Measurements from ENCODE around the gene PRR12.
A peak's percentile ranks its signal among the peaks of the same experiment; 100 is the strongest.
"Not testable (repeated sequence)": the region's sequence is repeated elsewhere in the genome, so short reads cannot be mapped to it uniquely, and the experiment has no call there.

PRR12 gene

DNA sequence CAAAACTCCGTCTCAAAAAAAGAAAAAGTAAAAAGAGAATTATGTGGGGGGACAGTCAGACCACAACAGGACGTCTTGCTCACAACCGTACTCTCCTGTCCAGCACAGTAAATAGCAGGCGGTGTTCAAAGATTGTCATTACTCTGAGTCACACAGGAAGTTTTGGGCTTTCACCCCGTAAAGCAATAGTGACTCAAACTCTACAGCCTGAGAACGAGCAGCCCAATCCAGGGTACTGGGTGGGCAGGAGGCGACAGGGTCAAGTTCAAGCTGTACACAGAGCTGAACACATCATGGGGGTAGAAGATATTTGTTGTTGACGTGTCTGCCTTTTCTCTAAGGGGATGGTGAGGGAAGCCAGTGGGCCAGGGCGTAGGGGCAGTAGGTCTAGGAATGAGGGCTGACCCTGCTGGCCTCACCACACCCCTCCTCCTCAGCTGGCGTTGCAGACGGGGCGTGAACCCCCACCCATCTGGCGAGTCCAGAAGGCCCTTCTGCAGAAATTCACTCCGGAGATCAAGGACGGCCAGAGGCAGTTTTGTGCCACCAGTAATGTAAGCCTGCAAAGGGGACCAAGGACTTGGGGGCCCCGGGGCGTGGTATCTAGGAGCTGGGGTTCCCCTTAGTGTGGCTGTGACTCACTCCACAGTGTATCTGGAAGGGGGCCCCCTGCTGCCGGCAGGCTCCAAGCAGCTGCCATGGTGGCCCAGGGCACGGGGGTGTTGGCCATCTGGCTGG lies 23.3 kb downstream of the PRR12 start:
- FAIRE-seq (no peak), DNase-seq (ENCODE audit: low spot score) (no peak)

DNA sequence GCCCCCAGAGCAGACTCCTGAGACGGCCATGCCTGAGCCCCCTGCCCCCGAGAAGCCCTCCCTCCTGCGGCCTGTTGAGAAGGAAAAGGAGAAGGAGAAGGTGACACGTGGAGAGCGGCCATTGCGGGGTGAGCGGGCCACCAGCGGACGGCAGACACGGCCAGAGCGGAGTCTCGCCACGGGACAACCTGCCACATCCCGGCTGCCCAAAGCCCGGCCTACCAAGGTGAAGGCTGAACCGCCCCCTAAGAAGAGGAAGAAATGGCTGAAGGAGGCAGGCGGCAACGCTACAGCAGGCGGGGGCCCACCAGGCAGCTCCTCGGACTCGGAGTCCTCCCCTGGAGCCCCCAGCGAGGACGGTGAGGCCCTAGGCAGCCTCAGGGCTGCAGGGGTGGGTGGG lies 24.9 kb downstream of the PRR12 start:
- DNase-seq (ENCODE audit: low spot score) = no peak
- no peak for FAIRE-seq

DNA sequence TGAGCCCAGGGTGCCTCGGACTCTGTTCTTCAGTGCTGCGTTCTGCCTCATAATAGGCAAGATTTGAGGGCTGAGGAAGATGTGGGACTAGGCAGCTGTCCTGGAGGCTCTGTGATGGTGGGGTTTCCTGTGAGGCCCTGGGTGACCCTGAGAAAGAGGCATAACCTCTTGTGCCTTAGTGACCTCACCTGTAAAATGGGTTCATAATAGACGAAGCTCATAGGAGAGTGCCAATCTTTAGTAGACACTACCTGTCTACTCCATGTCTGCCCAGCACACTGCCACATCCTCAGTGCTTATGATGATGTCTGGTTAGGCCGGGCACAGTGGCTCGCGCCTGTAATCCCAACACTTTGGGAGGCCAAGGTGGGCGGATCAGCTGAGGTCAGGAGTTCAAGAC lies 25.6 kb downstream of the PRR12 start:
- DNase-seq (ENCODE audit: low spot score) (no peak), FAIRE-seq (no peak)

DNA sequence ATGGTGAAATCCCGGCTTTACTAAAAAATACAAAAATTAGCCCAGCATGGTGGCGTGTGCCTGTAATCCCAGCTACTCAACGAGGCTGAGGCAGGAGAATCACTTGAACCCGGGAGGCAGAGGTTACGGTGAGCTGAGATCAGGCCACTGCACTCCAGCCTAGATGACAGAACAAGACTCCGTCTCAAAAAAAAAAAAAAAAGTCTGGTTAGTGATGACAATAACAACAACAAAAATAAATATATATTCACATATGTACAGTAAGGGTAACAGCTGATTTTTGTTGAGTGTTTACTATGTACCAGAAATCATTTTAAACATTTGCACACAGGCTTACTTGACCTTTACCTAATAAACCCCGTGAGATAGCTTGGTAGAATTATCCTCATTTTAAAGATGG lies 26.0 kb downstream of the PRR12 start:
- DNase-seq (ENCODE audit: low spot score) (no peak), FAIRE-seq (no peak)

DNA sequence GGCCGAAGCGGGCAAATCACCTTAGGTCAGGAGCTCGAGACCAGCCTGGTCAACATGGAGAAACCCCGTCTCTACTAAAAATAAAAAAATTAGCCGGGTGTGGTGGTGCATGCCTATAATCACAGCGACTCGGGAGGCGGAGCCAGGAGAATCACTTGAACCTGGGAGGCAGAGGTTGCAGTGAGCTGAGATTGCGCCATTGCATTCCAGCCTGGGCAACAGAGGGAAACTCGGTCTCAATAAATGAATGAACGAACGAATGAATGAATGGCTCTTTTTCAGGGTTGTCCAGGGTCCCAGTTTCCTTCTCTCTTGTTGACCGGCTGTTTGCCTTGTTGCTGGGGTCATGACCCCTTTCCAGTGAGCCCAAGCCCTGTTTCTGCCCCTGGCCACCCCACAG lies 26.9 kb downstream of the PRR12 start:
- DNase-seq (ENCODE audit: low spot score); FAIRE-seq: not testable (repeated sequence)

DNA sequence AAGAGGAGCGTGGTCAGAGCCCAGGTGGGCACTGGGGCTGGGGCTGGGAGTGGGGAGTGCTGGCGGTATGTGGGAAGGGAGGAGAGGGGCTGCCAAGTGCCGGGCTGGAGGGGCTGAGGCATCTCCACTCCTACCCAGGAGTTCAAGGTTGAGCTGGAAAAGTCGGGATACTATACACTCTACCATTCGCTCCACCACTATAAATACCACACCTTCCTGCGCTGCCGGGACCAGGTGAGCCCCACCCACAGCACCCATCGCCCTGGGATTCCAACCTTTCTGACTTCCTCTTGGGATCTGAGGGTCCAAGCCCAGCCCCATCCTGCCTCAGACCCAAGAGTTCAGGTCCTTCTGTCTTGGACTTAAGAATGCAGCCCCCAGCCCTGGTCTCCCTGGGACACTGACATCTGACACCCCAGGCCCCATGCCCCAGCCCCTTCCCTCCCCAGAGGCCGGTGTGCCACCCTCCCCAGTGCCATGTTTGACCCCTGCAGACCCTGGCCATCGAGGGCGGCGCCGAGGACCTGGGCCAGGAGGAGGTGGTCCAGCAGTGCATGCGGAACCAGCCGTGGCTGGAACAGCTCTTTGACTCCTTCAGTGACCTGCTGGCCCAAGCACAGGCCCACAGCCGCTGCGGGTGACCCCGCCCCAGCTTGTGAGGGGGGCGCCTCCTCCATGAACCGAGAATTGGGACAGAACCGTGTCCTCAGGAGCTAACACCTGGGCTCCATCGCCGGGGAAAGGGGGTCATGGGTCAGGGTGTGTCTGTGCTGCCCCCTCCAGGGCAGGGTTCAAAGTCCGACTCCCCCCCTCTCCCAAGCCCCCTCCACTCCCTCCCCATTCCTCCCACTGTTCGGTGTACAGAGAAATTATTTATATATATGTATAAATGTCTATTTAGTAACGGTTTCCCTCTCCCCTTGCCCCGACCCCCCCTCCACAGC lies 34.3 kb downstream of the PRR12 start:
- DNase-seq (ENCODE audit: low spot score) = no peak
- no peak for FAIRE-seq

DNA sequence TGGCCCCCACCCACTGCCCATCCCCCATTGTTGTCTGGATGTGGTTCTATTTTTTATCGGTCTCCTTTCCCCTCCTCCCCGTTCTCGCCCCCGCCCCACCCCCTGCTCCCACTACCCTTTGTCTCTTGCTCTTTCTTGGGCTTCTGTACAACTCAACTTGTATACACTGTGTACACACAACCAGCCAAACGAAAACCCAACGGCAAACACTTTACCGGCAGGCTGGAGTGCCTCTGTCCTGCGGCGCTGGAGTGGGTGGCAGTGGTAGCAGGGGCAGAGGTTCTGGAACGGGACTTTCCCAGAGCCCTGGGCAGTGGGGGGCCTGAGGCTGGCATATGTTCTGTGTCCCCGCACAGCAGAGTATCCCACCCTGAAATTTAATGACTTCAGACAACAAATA lies 35.2 kb downstream of the PRR12 start:
- DNase-seq (ENCODE audit: low spot score) = no peak
- no peak for FAIRE-seq

DNA sequence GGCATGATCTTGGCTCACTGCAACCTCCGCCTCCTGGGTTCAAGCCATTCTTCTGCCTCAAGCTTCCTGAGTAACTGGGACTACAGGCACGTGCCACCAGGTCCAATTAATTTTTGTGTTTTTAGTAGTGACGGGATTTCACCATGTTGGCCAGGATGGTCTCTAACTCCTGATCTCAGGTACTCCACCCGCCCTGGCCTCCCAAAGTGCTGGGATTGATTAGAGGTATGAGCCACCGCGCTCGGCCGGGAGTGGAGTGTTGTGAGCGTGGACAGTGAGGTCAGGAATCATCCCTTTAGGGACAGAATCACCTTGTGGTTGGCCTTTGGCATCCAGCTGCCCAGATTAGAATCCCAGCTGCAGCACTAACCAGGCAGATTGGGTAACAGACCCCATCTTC lies 38.7 kb downstream of the PRR12 start:
- FAIRE-seq = no peak
- DNase-seq (ENCODE audit: low spot score) = no peak

DNA sequence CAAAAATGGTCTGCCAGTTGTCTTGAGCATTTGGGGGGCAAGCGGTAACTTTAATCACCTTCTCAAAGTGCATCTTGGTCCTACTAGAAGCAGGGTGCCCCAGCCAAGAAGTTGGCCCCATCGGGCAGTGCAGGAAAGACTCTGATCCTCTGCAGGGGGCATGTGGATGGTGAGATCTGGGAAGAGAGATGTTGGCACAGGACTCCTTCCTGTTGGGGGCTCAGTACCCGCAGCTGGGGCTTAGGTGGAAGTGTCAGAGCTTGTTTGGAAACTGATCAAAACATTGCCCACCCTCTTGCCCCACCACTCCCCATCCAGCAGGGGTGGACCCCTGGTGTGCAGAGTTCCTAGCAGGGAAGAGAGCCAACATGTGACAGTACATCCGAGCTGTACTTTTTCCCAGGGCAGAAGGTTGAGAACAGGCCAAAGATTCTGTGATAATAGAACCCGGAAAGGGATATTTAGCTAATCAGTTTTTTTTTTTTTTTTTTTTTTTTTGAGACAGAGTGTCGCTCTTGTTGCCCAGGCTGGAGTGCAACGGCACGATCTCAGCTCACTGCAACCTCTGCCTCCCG lies 40.1 kb downstream of the PRR12 start:
- FAIRE-seq = no peak
- DNase-seq (ENCODE audit: low spot score) = no peak

DNA sequence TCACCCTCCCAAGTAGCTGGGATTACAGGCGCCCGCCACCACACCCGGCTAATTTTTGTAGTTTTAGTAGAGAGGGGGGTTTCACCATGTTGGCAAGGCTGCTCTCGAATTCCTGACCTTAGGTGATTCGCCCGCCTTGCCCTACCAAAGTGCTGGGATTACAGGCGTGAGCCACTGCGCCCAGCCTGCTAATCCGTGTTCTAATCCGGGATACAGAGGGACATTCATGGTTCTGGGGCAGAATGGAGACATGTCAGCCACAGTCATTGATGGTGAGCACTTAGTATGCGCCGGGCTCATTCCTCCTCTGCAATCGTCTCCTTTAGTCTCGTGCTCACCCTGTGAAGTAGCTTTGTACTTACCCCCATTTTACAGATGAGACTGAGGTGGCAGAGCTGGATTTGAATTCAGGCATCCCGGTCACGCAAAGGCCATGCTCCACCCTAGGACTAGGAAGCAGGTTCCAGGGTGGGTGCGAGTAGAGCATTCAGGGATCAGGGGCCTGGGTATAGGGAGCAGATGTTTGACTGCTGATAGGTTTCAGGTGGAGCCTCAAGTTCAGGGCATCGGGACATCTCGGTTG lies 40.7 kb downstream of the PRR12 start:
- FAIRE-seq (no peak), DNase-seq (ENCODE audit: low spot score) (no peak)

DNA sequence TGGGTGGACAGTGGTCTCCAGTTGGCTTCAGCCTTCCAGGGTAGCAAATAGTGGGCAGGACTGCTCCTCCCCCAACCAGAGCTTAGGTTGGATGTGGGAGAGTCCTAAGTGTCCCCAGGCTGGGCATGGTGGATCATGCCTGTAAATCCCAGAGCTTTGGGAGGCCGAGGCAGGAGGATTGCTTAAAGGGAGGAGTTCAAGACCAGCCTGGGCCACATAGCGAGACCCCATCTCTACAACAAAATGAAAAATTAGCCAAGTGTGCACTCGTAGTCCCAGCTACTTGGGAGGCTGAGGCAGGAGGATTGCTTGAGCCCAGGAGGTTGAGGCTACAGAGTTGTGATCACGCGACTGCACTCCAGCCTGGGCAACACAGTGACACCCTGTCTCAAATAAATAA lies 41.6 kb downstream of the PRR12 start:
- no peak for DNase-seq (ENCODE audit: low spot score)
- FAIRE-seq = no peak

DNA sequence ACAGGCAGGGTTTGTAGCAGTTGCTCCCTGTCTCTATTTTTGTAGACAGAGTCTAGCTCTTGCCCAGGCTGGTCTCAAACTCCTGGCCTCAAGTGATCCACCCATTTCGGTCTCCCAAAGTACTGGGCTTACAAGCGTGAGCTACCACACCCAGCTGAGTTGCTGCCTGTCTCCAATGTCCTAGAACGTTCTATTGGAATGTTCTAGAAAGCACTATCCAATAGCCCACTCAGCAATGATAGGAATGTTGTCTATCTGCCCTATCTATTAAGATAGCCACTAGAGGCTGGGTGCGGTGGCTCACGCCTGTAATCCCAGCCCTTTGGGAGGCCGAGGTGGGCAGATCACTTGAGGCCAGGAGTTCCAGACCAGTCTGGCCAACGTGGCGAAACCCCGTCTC lies 42.3 kb downstream of the PRR12 start:
- not testable (repeated sequence) for FAIRE-seq; DNase-seq (ENCODE audit: low spot score)

DNA sequence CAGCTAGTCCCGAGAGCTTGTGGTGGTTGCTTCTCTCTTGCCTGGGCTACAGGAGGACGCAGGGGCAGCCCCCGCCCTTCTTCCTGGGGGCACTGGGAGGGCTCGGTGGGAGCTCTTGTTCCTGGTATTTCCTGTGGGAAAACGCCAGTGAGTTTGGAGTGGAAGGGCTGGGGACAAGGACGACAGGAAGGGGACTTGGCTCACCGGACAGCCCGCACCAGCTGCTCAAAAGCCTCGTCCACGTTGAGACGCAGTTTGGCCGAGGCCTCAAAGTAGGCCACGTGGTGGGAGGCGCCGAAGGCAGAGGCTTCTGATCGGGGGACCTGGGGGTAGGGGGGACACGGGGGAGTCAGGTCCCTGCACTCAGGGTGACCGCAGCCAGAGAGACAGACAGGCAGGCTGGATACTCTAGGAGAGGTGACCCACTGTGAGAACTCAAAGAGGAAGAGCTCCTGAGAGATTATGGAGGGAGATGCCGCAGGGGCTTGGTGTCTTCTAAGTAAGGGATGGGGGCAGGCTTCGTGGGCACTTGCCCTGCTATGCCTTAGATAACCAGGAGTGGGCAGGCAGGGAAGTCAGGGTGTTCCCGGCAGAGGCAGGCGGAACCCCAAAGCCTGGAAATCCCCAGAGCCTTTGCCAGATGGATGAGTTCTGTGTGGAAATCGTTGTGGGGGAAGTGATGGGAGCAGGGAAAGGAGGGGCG lies 44.7 kb downstream of the PRR12 start:
- FAIRE-seq = no peak
- no peak for DNase-seq (ENCODE audit: low spot score)

DNA sequence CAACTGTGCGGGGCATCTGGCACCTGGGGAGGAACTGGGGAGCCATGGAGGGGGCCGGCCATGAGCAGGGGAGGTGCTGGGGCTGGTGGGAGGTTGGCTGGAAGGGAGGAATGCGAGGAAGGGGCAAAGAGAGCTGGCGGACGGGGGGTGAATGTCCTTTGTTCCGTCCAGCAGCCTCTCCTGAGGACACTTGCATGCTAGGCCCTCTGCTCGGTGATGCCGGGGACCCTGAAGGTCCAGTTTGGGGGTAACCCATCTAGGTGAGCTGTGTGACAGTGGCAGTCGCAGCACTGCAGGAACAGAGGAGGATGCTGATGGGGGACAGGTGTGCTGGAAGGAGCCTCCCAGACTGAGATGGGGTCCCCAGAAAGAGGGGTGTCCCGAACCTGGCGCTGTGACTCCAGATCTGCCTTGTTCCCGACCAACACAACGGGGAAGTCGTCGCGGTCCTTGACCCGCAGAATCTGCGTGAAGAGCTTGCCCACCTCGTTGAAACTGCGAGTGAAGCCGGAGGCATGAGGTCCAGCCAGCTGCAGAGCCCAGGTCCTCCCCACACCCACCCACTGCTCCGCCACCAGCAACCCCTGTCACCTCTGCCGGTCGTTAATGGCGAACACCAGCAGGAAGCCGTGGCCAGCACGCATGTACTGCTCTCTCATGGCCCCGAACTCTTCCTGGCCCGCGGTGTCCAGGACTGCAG lies 45.4 kb downstream of the PRR12 start:
- FAIRE-seq (no peak), DNase-seq (ENCODE audit: low spot score) (no peak)

DNA sequence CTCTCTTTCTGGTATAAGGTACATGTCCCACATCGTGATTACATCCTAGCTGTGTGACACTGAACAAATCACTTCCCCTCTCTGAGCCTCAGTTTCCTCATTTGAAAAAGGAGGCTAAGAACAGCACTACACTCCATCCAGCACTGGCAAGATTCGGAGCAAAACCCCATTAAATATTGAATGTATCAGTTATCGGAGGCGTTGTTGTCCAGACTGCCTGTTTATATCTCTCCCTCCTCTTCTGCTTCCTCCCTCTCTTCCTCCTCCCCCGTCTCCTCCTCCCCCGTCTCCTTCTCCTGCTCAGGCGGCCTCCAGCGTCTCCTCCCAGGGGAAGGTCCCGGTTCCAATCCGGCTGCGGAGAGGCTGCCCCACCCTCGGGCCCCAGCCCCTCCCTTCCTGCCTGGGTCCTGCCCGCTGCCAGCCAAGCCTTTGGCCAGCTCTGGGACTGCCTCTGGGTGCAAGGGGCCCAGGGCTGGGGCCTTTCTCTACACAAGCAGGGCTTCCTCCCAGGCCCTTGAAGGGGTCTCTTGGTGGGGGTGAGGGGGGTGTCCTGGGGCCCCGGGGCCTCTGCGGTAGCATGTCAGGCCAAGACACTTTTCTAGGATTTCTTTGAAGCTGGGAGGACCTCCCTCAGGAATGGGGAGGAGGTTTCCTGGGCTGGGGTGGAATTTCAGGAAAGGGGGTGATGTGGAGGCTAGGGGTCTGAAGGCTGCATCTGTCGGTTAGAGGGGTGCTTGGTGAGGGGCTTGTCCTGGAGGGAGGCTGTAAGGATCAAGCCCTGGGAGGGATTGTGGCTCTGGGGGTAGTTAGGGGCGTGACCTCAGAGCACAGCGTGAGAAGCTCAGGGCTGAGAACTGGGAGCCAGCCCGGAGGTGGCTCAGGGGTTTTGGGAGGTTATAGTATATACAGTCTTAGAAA lies 47.1 kb downstream of the PRR12 start:
- FAIRE-seq (peak; percentile 58), DNase-seq (ENCODE audit: low spot score) (peak; percentile 89)

DNA sequence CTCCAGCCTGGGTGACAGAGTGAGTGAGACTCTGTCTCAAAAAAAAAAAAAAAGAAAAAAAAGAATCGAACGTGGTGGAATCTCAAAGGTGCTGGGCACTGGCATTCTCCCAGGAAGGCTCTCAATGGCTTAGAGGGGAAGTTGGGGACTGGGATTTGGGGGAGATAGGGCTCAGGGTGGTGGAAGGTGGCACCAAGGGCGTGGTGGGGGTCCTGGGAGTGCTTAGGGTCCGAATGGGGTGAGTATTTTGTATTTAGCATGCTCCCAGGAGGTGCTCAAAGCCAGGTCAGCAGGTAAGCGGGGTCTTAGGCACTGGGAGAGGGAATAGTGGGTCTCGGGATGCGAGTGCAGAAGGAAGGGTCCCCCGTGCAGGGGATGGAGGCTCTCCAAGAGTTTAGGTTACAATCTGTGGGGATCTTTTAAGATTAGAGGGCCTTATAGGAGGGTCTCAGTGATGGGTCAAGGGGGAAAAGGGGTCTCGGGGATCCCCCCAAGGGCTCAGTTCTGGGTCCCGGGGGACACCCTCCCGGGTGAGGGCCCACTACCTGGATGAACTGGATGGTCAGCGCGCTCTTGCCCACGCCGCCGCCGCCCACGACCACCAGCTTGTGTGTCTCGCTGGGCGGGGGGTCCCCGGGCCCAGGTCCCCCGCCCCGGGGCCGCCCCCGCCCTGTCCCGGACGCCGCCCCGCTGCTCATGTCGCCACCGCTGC lies 48.6 kb downstream of the PRR12 start:
- DNase-seq (ENCODE audit: low spot score) (peak; percentile 21), FAIRE-seq (no peak)

DNA sequence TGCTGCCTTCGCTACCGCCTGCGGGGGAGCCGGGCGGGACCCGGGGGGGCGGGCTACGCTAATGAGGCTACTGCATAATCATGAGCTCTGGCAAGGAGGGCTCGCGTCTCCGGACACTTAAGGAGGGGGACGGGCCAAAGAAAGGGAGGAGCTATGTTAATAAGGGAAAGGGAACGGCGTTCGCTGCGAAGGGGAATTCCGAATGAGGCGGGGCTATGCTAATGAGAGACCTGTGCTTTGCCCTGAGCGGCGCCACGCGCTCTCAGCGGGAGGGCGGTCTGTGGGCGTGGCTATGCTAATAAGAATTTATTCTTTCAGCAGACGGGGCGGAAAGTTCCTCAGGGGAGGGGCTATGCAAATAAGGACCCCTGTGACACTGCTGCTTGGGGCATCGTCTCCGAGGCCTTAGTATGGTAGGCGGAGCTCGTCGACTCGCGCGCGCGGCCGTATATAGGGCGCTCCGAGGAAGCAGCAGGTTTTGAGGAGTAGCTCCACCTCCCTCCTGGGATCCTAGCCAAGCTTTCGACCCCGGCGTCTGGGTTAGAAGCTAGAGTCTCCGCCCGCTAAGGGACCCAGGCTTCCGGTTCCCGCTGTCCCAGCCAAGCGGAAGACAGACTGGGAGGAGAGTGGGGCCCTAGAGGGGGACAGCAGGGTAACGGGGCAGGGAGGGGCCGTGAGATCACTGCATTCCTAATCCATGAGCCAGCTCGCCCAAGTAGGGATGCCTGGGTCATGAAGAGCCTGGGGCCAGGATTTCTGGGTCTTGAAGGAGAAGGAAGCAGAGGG lies 49.3 kb downstream of the PRR12 start, which contains the start of gene RRAS:
TSS of gene RRAS (minus strand) at position 31 of the 786 bp plus-strand sequence. CDS start 45 bp downstream, outside the sequence.
- peak; percentile 97 for DNase-seq (ENCODE audit: low spot score)
- peak; percentile 84 for FAIRE-seq

Measured in urothelium cell line (cell line).